ENCODE data around the gene PTPRA. TPM values are rescaled to one million over a fixed set of nuclear protein-coding genes. Genes with fewer than 3 reads are reported as not detected.

PTPRA gene
- total and polyA plus RNA-seq, 2 of the 4 experiments (the other 2 are of a cell fraction) = 35.0 to 50.0 TPM

GRCh38 chr20:2879146-2879545 is 5.9 kb downstream of the PTPRA start:
- H2BK20ac ChIP-seq (ENCODE audit: low read depth, low read length) = no peak overlapping the region
- no peak overlapping the region for H2BK15ac ChIP-seq (ENCODE audit: low read depth, low read length)
- BruUV-seq (replicated peaks) = no TSS peak
- no peak overlapping the region for H4K91ac ChIP-seq (ENCODE audit: insufficient read depth, low read depth, low read length)
- H2BK5ac ChIP-seq (ENCODE audit: low read depth, low read length, poor library complexity, severe bottlenecking) = no peak overlapping the region
- DNase-seq = peak; percentile 93
- ChIA-PET CTCF (interaction anchor here (0.6 kb wide), 1 partner anchor 273 kb away, joined by 3 read pairs; no protein-coding TSS in a partner anchor), POLR2A (ENCODE audit: unreplicated experiment) (no interaction called here)
- TF ChIP-seq BHLHE40 (IDR thresholded peaks at IDR 0.05; ENCODE audit: low read depth, low read length) (0 out of 2 replicates have a peak, but pooled peaks have one; percentile 17), CHD1 (IDR thresholded peaks at IDR 0.05; ENCODE audit: low read depth, low read length) (no peak), MAFK (IDR thresholded peaks at IDR 0.05; ENCODE audit: low read depth, low read length) (peak; percentile 12; the same call in 1 of the 2 replicates), RCOR1 (IDR thresholded peaks at IDR 0.05; ENCODE audit: insufficient replicate concordance, low read length) (peak; percentile 26)
- no peak overlapping the region for H4K8ac ChIP-seq (ENCODE audit: low read depth in 2 of 2, low read length in 2 of 2)
- H3K27ac ChIP-seq (ENCODE audit: insufficient read depth, low read length) = no peak overlapping the region
- peaks cover 41% of the 10 kb centered on the region for H4K20me1 ChIP-seq (ENCODE audit: insufficient read depth, low read length)
- no peak overlapping the region for H3K56ac ChIP-seq (ENCODE audit: extremely low read depth, insufficient read depth, low read length)
- WGBS, 2 experiments (ENCODE audit: extremely low coverage in 2 of 2, insufficient read length in 1 of 2) = no CpG with 5 or more reads among the region's 3 CpGs
- H3K18ac ChIP-seq (ENCODE audit: low read depth, low read length) = no peak overlapping the region
- no peak overlapping the region for H3K4me3 ChIP-seq (ENCODE audit: insufficient read depth, low read depth, low read length)
- dilution Hi-C loops (cut with HindIII; ENCODE audit: low sequenced_read_pairs, unreplicated experiment) = no loop called here
- in situ Hi-C loops (cut with MboI; ENCODE audit: low sequenced_read_pairs) = loop anchor here (10.0 kb wide), 1 partner anchor 116 kb away; no protein-coding TSS in a partner anchor
- no peak overlapping the region for H4K5ac ChIP-seq (ENCODE audit: low read depth, low read length)
- H3K4ac ChIP-seq (ENCODE audit: low read depth, low read length) = no peak overlapping the region
- no peak overlapping the region for H2BK120ac ChIP-seq (ENCODE audit: low read depth, low read length)
- ATAC-seq (ENCODE audit: low read depth) = peak; percentile 92
- no peaks in the 10 kb centered on the region for H3K9me3 ChIP-seq (ENCODE audit: control insufficient read depth, insufficient read depth, low read length)
- H3K4me2 ChIP-seq (ENCODE audit: low read depth, low read length) = no peak overlapping the region
- no peaks in the 10 kb centered on the region for H3K36me3 ChIP-seq (ENCODE audit: control insufficient read depth, insufficient read depth, low read length)
- H3K4me1 ChIP-seq (ENCODE audit: control insufficient read depth, insufficient read depth, low read length) = peaks cover 7% of the 10 kb centered on the region; the same call in 1 of the 2 replicates
- H3K79me1 ChIP-seq (ENCODE audit: low read depth in 1 of 2, low read length in 2 of 2) = peaks cover 15 to 76% of the 10 kb centered on the region in 2 experiments
- H3K14ac ChIP-seq (replicated peaks; ENCODE audit: low read depth, low read length) = no peak overlapping the region
- no peak overlapping the region for H2AK9ac ChIP-seq (replicated peaks; ENCODE audit: low read depth, low read length, poor library complexity)
- no peak overlapping the region for H3K9ac ChIP-seq (ENCODE audit: low read depth, low read length)
- no peak overlapping the region for H2AFZ ChIP-seq (replicated peaks; ENCODE audit: low read length, poor library complexity)
- H3K9me1 ChIP-seq (ENCODE audit: insufficient read depth, low read length) = peaks cover 16% of the 10 kb centered on the region
- intact Hi-C loops (cut with micrococcal nuclease) = loop anchor here (2.0 kb wide), 1 partner anchor 122 kb away; no protein-coding TSS in a partner anchor
- no peaks in the 10 kb centered on the region for H3K27me3 ChIP-seq (ENCODE audit: control insufficient read depth, insufficient read depth, low read length)
- H3K23ac ChIP-seq (ENCODE audit: low read depth, low read length) = no peak overlapping the region
- no peak overlapping the region for H2AK5ac ChIP-seq (ENCODE audit: low read depth, low read length)

Measured in IMR-90 (cell line).